Mucosa of stomach (tissue), 1 donor: ENCODE data around the gene TMEM235.

Experiments used
- H3K27me3 ChIP-seq: one replicate; pipeline ENCODE4 v1.7.0; 2013; ENCODE audit warnings: mild to moderate bottlenecking, low read length; ENCODE audit not compliant: control insufficient read depth, insufficient read depth
- H3K36me3 ChIP-seq: one replicate; pipeline ENCODE4 v1.7.0; 2013; ENCODE audit warnings: low read length; ENCODE audit not compliant: control insufficient read depth, insufficient read depth
- H3K4me1 ChIP-seq: one replicate; pipeline ENCODE4 v1.7.0; 2013; ENCODE audit warnings: mild to moderate bottlenecking, low read length; ENCODE audit not compliant: control insufficient read depth, insufficient read depth
- H3K4me3 ChIP-seq: one replicate; pipeline ENCODE4 v1.7.0; 2013; ENCODE audit warnings: low read length
- H3K9ac ChIP-seq: one replicate; pipeline ENCODE4 v1.7.0; 2013; ENCODE audit warnings: mild to moderate bottlenecking, low read length, moderate library complexity
- H3K9me3 ChIP-seq: one replicate; pipeline ENCODE4 v1.7.0; 2013; ENCODE audit warnings: mild to moderate bottlenecking, low read length, moderate library complexity; ENCODE audit not compliant: control insufficient read depth
- donor health status: Pancreatic carcinoma.

The TMEM235 gene

GRCh38 chr17:78266231-78266631 is 34.8 kb downstream of the TMEM235 start:
- H3K36me3 ChIP-seq: no peaks in the 10 kb centered on the region
- peaks cover 9% of the 10 kb centered on the region for H3K4me1 ChIP-seq
- no peak overlapping the region for H3K9ac ChIP-seq

GRCh38 chr17:78266771-78267170 is 35.3 kb downstream of the TMEM235 start:
- Histone ChIP-seq H3K9ac (no peak overlapping the region), H3K9me3 (no peaks in the 10 kb centered on the region), H3K4me3 (no peak overlapping the region), H3K27me3 (peaks cover 33% of the 10 kb centered on the region), H3K4me1 (peaks cover 9% of the 10 kb centered on the region), H3K36me3 (no peaks in the 10 kb centered on the region)

More at GRCh38 chr17:78266231-78266631, 34.8 kb downstream of the TMEM235 start:
- Histone ChIP-seq H3K27me3 (peaks cover 27% of the 10 kb centered on the region), H3K4me3 (no peak overlapping the region), H3K9me3 (no peaks in the 10 kb centered on the region)

GRCh38 chr17:78267253-78268073 is 36.0 kb downstream of the TMEM235 start:
- no peak overlapping the region for H3K4me3 ChIP-seq
- H3K27me3 ChIP-seq: peaks cover 39% of the 10 kb centered on the region
- H3K9ac ChIP-seq: no peak overlapping the region
- H3K9me3 ChIP-seq: no peaks in the 10 kb centered on the region
- H3K36me3 ChIP-seq: no peaks in the 10 kb centered on the region
- peaks cover 12% of the 10 kb centered on the region for H3K4me1 ChIP-seq

- H3K27me3 ChIP-seq: peaks cover 39% of the 10 kb centered on the region
- peaks cover 20% of the 10 kb centered on the region for H3K4me1 ChIP-seq
- H3K9me3 ChIP-seq: no peaks in the 10 kb centered on the region
- H3K4me3 ChIP-seq: no peak overlapping the region
- no peak overlapping the region for H3K9ac ChIP-seq
- H3K36me3 ChIP-seq: no peaks in the 10 kb centered on the region
Measured at GRCh38 chr17:78268191-78268874, 36.9 kb downstream of the TMEM235 start.

- peaks cover 20% of the 10 kb centered on the region for H3K4me1 ChIP-seq
- H3K4me3 ChIP-seq: no peak overlapping the region
Measured at GRCh38 chr17:78268951-78269905, 37.8 kb downstream of the TMEM235 start.

GRCh38 chr17:78269955-78270381 is 38.5 kb downstream of the TMEM235 start:
- no peaks in the 10 kb centered on the region for H3K9me3 ChIP-seq
- peaks cover 20% of the 10 kb centered on the region for H3K4me1 ChIP-seq
- H3K27me3 ChIP-seq: peaks cover 39% of the 10 kb centered on the region

More at GRCh38 chr17:78268951-78269905, 37.8 kb downstream of the TMEM235 start:
- no peak overlapping the region for H3K9ac ChIP-seq
- H3K9me3 ChIP-seq: no peaks in the 10 kb centered on the region
- no peaks in the 10 kb centered on the region for H3K36me3 ChIP-seq
- H3K27me3 ChIP-seq: peaks cover 39% of the 10 kb centered on the region

GRCh38 chr17:78271419-78272170 is 40.2 kb downstream of the TMEM235 start:
- Histone ChIP-seq H3K4me1 (peaks cover 12% of the 10 kb centered on the region), H3K9ac (no peak overlapping the region), H3K27me3 (peaks cover 39% of the 10 kb centered on the region), H3K9me3 (no peaks in the 10 kb centered on the region), H3K4me3 (no peak overlapping the region), H3K36me3 (no peaks in the 10 kb centered on the region)

More at GRCh38 chr17:78269955-78270381, 38.5 kb downstream of the TMEM235 start:
- Histone ChIP-seq H3K9ac (no peak overlapping the region), H3K4me3 (no peak overlapping the region), H3K36me3 (no peaks in the 10 kb centered on the region)

GRCh38 chr17:78272181-78272913 is 40.9 kb downstream of the TMEM235 start:
- H3K4me3 ChIP-seq: no peak overlapping the region
- H3K9ac ChIP-seq: peak overlapping the region; percentile 18
- peaks cover 39% of the 10 kb centered on the region for H3K27me3 ChIP-seq
- H3K36me3 ChIP-seq: no peaks in the 10 kb centered on the region
- H3K4me1 ChIP-seq: peaks cover 11% of the 10 kb centered on the region
- H3K9me3 ChIP-seq: no peaks in the 10 kb centered on the region

- peaks cover 11% of the 10 kb centered on the region for H3K4me1 ChIP-seq
- H3K36me3 ChIP-seq: no peaks in the 10 kb centered on the region
- peak overlapping the region; percentile 18 for H3K9ac ChIP-seq
- H3K4me3 ChIP-seq: no peak overlapping the region
- no peaks in the 10 kb centered on the region for H3K9me3 ChIP-seq
- peaks cover 39% of the 10 kb centered on the region for H3K27me3 ChIP-seq
Measured at GRCh38 chr17:78272914-78273258, 41.5 kb downstream of the TMEM235 start.

- no peaks in the 10 kb centered on the region for H3K9me3 ChIP-seq
- no peak overlapping the region for H3K9ac ChIP-seq
- H3K27me3 ChIP-seq: peaks cover 34% of the 10 kb centered on the region
- H3K4me3 ChIP-seq: no peak overlapping the region
- H3K36me3 ChIP-seq: no peaks in the 10 kb centered on the region
- peaks cover 11% of the 10 kb centered on the region for H3K4me1 ChIP-seq
Measured at GRCh38 chr17:78273813-78274212, 42.4 kb downstream of the TMEM235 start.

GRCh38 chr17:78275355-78275754 is 43.9 kb downstream of the TMEM235 start:
- Histone ChIP-seq H3K4me1 (peaks cover 11% of the 10 kb centered on the region), H3K4me3 (no peak overlapping the region), H3K9me3 (no peaks in the 10 kb centered on the region), H3K9ac (no peak overlapping the region), H3K36me3 (no peaks in the 10 kb centered on the region), H3K27me3 (peaks cover 19% of the 10 kb centered on the region)
